GM20000 (cell line): Measurements from ENCODE around the gene ELMO1.

ENCODE experiments used
- DNase-seq: peaks from one replicate; pipeline ENCODE4 v3.0.0; 2012; ENCODE audit warnings: low spot score
- TF ChIP-seq, protein P1 (sequence below): IDR thresholded peaks from 2 replicates; pipeline ENCODE4 v1.5.1; 2012; ENCODE audit warnings: mild to moderate bottlenecking, control low read depth; ENCODE audit errors: extremely low read depth, missing control alignments

ELMO1 gene

DNA sequence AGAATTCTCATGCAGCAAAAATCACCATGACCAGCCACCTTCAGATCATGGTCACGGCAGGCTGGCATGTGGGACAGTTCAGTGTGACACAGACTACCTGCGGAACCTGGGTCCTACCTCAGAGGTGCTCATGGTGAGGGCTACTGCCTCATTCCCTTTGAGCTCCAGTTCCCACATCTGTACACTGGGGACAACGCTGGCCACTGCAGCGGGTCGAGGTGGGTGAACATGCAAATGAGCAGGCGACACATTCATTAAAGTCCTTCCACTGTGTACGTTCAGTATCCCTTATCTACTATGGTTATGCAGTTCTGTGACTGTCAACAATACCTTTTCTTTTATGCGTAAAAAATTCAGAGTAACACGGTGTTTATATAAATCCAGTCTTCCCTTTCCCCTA is 505.7 kb downstream of the ELMO1 start:
- DNase-seq: no peak
- TF ChIP-seq, protein P1, sequence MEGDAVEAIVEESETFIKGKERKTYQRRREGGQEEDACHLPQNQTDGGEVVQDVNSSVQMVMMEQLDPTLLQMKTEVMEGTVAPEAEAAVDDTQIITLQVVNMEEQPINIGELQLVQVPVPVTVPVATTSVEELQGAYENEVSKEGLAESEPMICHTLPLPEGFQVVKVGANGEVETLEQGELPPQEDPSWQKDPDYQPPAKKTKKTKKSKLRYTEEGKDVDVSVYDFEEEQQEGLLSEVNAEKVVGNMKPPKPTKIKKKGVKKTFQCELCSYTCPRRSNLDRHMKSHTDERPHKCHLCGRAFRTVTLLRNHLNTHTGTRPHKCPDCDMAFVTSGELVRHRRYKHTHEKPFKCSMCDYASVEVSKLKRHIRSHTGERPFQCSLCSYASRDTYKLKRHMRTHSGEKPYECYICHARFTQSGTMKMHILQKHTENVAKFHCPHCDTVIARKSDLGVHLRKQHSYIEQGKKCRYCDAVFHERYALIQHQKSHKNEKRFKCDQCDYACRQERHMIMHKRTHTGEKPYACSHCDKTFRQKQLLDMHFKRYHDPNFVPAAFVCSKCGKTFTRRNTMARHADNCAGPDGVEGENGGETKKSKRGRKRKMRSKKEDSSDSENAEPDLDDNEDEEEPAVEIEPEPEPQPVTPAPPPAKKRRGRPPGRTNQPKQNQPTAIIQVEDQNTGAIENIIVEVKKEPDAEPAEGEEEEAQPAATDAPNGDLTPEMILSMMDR: no peak

DNA sequence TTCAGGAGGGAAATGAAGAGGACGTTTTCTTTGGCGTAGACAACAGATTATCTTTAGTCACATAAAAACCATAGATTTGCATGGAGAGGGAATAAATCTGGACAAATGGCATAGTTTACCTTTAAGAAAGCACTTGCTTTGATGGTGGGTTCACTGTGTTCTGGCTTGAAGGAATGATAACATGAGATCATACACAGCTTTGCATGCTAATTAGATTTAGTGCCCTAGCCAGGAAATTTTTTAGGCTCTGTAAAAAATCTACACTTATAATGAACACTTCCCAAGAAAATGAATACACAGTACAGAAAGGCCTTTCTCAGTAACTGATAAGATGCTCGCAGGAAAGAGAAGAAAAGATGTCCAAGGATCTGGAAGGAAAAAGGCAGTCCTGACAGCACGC is 506.1 kb downstream of the ELMO1 start:
- TF ChIP-seq, protein P1: no peak
- DNase-seq: no peak

DNA sequence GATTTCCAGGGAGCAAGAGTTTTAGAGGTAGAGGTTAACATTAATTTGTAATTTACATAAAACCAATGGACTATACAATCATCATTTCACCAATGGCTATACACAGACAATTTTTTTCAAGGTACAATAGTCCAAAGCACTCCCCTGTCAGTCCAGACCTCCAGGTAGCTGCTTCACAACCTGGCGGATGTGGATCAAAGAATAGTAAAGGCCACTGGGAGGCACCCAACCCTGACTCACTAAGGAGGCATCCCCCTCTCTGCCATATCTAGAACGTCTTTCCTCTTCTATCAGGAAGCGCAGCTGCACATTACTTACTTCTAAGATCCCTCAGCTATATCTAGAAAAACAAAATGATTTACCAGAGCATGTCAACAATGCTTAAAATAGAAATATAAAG is 506.6 kb downstream of the ELMO1 start:
- TF ChIP-seq, protein P1: no peak
- no peak for DNase-seq

DNA sequence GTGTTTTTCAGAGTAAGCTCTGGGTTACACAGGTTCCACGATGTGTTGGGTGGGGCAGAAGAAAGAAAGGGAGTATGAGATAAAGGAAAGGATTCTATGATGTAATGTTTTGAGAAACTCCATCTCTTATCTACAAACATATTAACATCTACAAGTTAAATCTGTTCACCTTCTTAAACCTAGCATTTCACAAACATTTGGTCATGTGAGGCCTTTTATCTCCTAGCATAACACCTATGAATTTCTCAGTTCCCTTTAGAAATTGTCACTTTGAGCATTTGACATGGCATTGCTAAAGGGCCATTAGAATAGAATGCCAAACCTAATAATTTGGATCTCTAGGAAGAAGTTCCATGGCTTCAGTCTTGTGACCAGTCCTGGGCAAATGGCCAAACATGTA is 507.3 kb downstream of the ELMO1 start:
- TF ChIP-seq, protein P1: no peak
- DNase-seq: no peak

DNA sequence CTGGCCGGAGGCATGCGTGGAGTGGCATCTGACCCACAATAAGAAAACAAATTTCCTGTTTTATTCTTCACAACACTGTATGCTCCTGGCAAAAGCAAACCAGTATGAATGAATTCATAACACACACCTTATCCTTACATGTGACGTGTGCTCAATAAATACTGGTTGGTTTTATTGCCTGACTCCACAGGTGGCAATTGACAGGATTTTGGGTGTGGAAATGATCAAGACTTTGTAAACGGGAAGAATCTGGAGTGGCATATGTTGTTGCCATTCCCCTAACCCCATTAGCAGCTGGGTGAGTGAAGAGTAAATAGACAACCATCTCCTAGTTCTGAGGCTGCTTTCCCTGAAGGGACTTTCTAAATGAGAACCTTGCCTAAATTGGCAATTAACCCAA is 508.8 kb downstream of the ELMO1 start:
- DNase-seq: no peak
- TF ChIP-seq, protein P1: no peak

GRCh38 chr7:36937754-36938563 is 510.7 kb downstream of the ELMO1 start:
- DNase-seq: no peak
- TF ChIP-seq, protein P1: no peak

GRCh38 chr7:36931892-36932291 is 516.8 kb downstream of the ELMO1 start:
- TF ChIP-seq, protein P1: no peak
- DNase-seq: no peak
